IMR-90 (cell line): ENCODE results near the gene CMIP. TPM values are rescaled to one million over a fixed set of nuclear protein-coding genes. Genes with fewer than 3 reads are reported as not detected.

Source experiments
- ATAC-seq: fragments of 200-7000 bp; cut with Tn5 transposase; 2 replicates; pipeline ENCODE4 v1.9.1; 2020; ENCODE audit warnings: low read depth, mild to moderate bottlenecking, moderate library complexity
- BruUV-seq: library from RNA; stranded (reverse); fragments of 400-500 nt; replicated peaks from 2 replicates; lab custom pipeline; 2021; lab: Mats Ljungman, UMichigan
- CTCF ChIA-PET: fragments of 300-600 bp; formaldehyde crosslinking; extraction: SDS; loops from one replicate; lab custom pipeline; 2021; ENCODE audit warnings: antibody characterized with exemption; lab: Yijun Ruan, JAX
- POLR2A ChIA-PET: fragments of 300-600 bp; sonication (Branson Sonifier 250); formaldehyde crosslinking; loops from one replicate; lab custom pipeline; 2022; ENCODE audit warnings: antibody characterized with exemption; ENCODE audit not compliant: unreplicated experiment; lab: Charles Lee
- DNase-seq: peaks from one replicate; pipeline ENCODE4 v3.0.0; 2013
- H2AFZ ChIP-seq: replicated peaks from 2 replicates; pipeline ENCODE3; 2013; ENCODE audit warnings: low read length, mild to moderate bottlenecking; ENCODE audit not compliant: poor library complexity
- H2AK5ac ChIP-seq: 2 replicates; pipeline ENCODE4 v1.6.1; 2013; ENCODE audit warnings: low read depth, low read length, inconsistent platforms
- H2AK9ac ChIP-seq: replicated peaks from 2 replicates; pipeline ENCODE3; 2013; ENCODE audit warnings: mild to moderate bottlenecking, low read depth, low read length, moderate library complexity; ENCODE audit not compliant: poor library complexity
- H2BK120ac ChIP-seq: 2 replicates; pipeline ENCODE4 v1.6.1; 2013; ENCODE audit warnings: low read depth, low read length, inconsistent platforms
- H2BK15ac ChIP-seq: 3 replicates; pipeline ENCODE4 v1.6.1; 2013; ENCODE audit warnings: low read depth, low read length, inconsistent platforms
- H2BK20ac ChIP-seq: 2 replicates; pipeline ENCODE4 v1.6.1; 2013; ENCODE audit warnings: low read depth, mild to moderate bottlenecking, inconsistent platforms, low read length, moderate library complexity
- H2BK5ac ChIP-seq: 2 replicates; pipeline ENCODE4 v1.6.1; 2013; ENCODE audit warnings: mild to moderate bottlenecking, low read depth, low read length, inconsistent platforms; ENCODE audit not compliant: poor library complexity, severe bottlenecking
- H3K14ac ChIP-seq: replicated peaks from 2 replicates; pipeline ENCODE4 v1.6.1; 2013; ENCODE audit warnings: low read depth, low read length, inconsistent platforms
- H3K18ac ChIP-seq: 2 replicates; pipeline ENCODE4 v1.6.1; 2013; ENCODE audit warnings: low read depth, low read length, control low read depth
- H3K23ac ChIP-seq: 2 replicates; pipeline ENCODE4 v1.6.1; 2013; ENCODE audit warnings: low read depth, low read length, inconsistent platforms
- H3K27ac ChIP-seq: 2 replicates; pipeline ENCODE4 v1.5.1; 2013; ENCODE audit warnings: mild to moderate bottlenecking, control low read depth, low read length; ENCODE audit not compliant: insufficient read depth
- H3K27me3 ChIP-seq: 2 replicates; pipeline ENCODE4 v1.6.1; 2013; ENCODE audit warnings: low read length; ENCODE audit not compliant: control insufficient read depth, insufficient read depth
- H3K36me3 ChIP-seq: 2 replicates; pipeline ENCODE4 v1.6.1; 2013; ENCODE audit warnings: low read length, mixed read lengths; ENCODE audit not compliant: control insufficient read depth, insufficient read depth
- H3K4ac ChIP-seq: 2 replicates; pipeline ENCODE4 v1.6.1; 2013; ENCODE audit warnings: low read depth, low read length, inconsistent platforms
- H3K4me1 ChIP-seq: 2 replicates; pipeline ENCODE4 v1.6.1; 2013; ENCODE audit warnings: low read length, mixed read lengths; ENCODE audit not compliant: control insufficient read depth, insufficient read depth
- H3K4me2 ChIP-seq: 2 replicates; pipeline ENCODE4 v1.6.1; 2013; ENCODE audit warnings: low read depth, mild to moderate bottlenecking, control low read depth, low read length, moderate library complexity
- H3K4me3 ChIP-seq: 2 replicates; pipeline ENCODE4 v1.5.1; 2013; ENCODE audit warnings: low read depth, mild to moderate bottlenecking, control low read depth, low read length, moderate library complexity; ENCODE audit not compliant: insufficient read depth
- H3K56ac ChIP-seq: 2 replicates; pipeline ENCODE4 v1.6.1; 2013; ENCODE audit warnings: low read length, inconsistent platforms; ENCODE audit not compliant: insufficient read depth; ENCODE audit errors: extremely low read depth
- H3K79me1 ChIP-seq, 2 experiments: 2 replicates each; pipeline ENCODE4 v1.6.1; 2013; ENCODE audit warnings: low read length in 2 of 2, inconsistent platforms in 1 of 2, low read depth in 1 of 2
- H3K9ac ChIP-seq: 2 replicates; pipeline ENCODE4 v1.6.1; 2013; ENCODE audit warnings: low read depth, low read length, control low read depth
- H3K9me1 ChIP-seq: 2 replicates; pipeline ENCODE4 v1.6.1; 2013; ENCODE audit warnings: low read length, inconsistent platforms; ENCODE audit not compliant: insufficient read depth
- H3K9me3 ChIP-seq: 2 replicates; pipeline ENCODE4 v1.6.1; 2013; ENCODE audit warnings: low read length; ENCODE audit not compliant: control insufficient read depth, insufficient read depth
- H4K20me1 ChIP-seq: 2 replicates; pipeline ENCODE4 v1.6.1; 2013; ENCODE audit warnings: low read length, inconsistent platforms; ENCODE audit not compliant: insufficient read depth
- H4K5ac ChIP-seq: 2 replicates; pipeline ENCODE4 v1.6.1; 2013; ENCODE audit warnings: mild to moderate bottlenecking, low read depth, low read length, control low read depth
- H4K8ac ChIP-seq, 2 experiments: 2 replicates each; pipeline ENCODE4 v1.6.1; 2013; ENCODE audit warnings: low read depth in 2 of 2, low read length in 2 of 2, control low read depth in 1 of 2, inconsistent platforms in 1 of 2
- H4K91ac ChIP-seq: 2 replicates; pipeline ENCODE4 v1.6.1; 2013; ENCODE audit warnings: low read depth, low read length, inconsistent platforms; ENCODE audit not compliant: insufficient read depth
- CHD1 ChIP-seq: IDR thresholded peaks from 2 replicates; pipeline ENCODE4 v1.6.1; 2012; ENCODE audit warnings: low read depth, low read length, improper control_type of control experiment
- WGBS, 2 experiments: methylation state at CpG; one replicate each; pipeline versions ENCODE4 v1.1.5 to v1.1.7; 2013; ENCODE audit warnings: missing lambda C conversion rate in 2 of 2; ENCODE audit not compliant: insufficient read length in 1 of 2; ENCODE audit errors: extremely low coverage in 2 of 2; 5-methylcytosine and 5-hydroxymethylcytosine counted together
- dilution Hi-C: fragments of 300-500 bp; cut with HindIII; formaldehyde crosslinking; loops from one replicate; pipeline ENCODE4 v1.14.3; 2018; ENCODE audit warnings: low sequenced_read_pairs; ENCODE audit not compliant: unreplicated experiment
- in situ Hi-C: fragments of 300-500 bp; cut with MboI; formaldehyde crosslinking; loops from 3 replicates; pipeline ENCODE4 v1.14.3; 2019; ENCODE audit warnings: low sequenced_read_pairs, inconsistent platforms, mixed read lengths
- intact Hi-C: fragments of 100-400 bp; cut with micrococcal nuclease; formaldehyde crosslinking; loops from 2 replicates; pipeline ENCODE4 v1.10.0; 2022
- polyA plus RNA-seq, 3 experiments: library from polyadenylated mRNA; depleted of rRNA; stranded (reverse); fragments of >200 nt; gene quantifications; 2 replicates each; pipeline ENCODE4 v1.2.3, GENCODE V29; 2012; ENCODE audit warnings: low replicate concordance in 1 of 3
- total RNA-seq: library from RNA; depleted of rRNA; stranded (reverse); fragments of >200 nt; gene quantifications from 2 replicates; pipeline ENCODE4 v1.2.3, GENCODE V29; 2012

CMIP gene
- total and polyA plus RNA-seq, 2 of the 4 experiments (the other 2 are of a cell fraction), result 3.2 to 11.6 TPM

GRCh38 chr16:81575834-81576233 lies 131.2 kb downstream of the CMIP start:
- DNase-seq (no peak), ATAC-seq (no peak)
- no peak overlapping the region for H4K91ac ChIP-seq
- H4K8ac ChIP-seq, result no peak overlapping the region
- no peak overlapping the region for H2BK5ac ChIP-seq
- H3K27me3 ChIP-seq, result no peaks in the 10 kb centered on the region
- dilution Hi-C loops, result no loop called here
- no peak overlapping the region for H2AFZ ChIP-seq
- no peak overlapping the region for H3K23ac ChIP-seq
- CTCF ChIA-PET, result no interaction called here
- no peak overlapping the region for H4K5ac ChIP-seq
- H4K20me1 ChIP-seq, result peaks cover 41% of the 10 kb centered on the region
- intact Hi-C loops, result no loop called here
- H3K18ac ChIP-seq, result no peak overlapping the region
- H3K4me3 ChIP-seq, result no peak overlapping the region
- POLR2A ChIA-PET, result no interaction called here
- TF ChIP-seq CHD1, result no peak
- H2AK9ac ChIP-seq, result no peak overlapping the region
- H3K4ac ChIP-seq, result no peak overlapping the region
- no TSS peak for BruUV-seq
- H3K36me3 ChIP-seq, result no peaks in the 10 kb centered on the region
- H2BK20ac ChIP-seq, result no peak overlapping the region
- H2AK5ac ChIP-seq, result no peak overlapping the region
- H3K9me1 ChIP-seq, result peaks cover 20% of the 10 kb centered on the region
- no peak overlapping the region for H3K27ac ChIP-seq
- in situ Hi-C loops, result no loop called here
- no peak overlapping the region for H3K9ac ChIP-seq
- no peak overlapping the region for H2BK15ac ChIP-seq
- no peak overlapping the region for H2BK120ac ChIP-seq
- no peak overlapping the region for H3K4me2 ChIP-seq
- no peaks in the 10 kb centered on the region for H3K9me3 ChIP-seq
- peaks cover 17 to 47% of the 10 kb centered on the region in 2 experiments for H3K79me1 ChIP-seq
- 100% methylated on average over 1 of the region's 6 CpGs; no CpG with 5 or more reads in 1 of the 2 experiments for WGBS, 2 experiments
- H3K56ac ChIP-seq, result no peak overlapping the region
- H3K14ac ChIP-seq, result no peak overlapping the region
- H3K4me1 ChIP-seq, result no peaks in the 10 kb centered on the region
